A549 treated with AZD2906 at 1 μM for 4 hours (cell line): Measurements from ENCODE around the gene GNAT1. TPM values are rescaled to one million over a fixed set of nuclear protein-coding genes. Genes with fewer than 3 reads are reported as not detected.

ENCODE experiments used
- total RNA-seq: library from RNA; stranded (reverse); fragments of 200-300 nt; extraction: Qiagen RNA extraction; gene quantifications from 5 replicates; pipeline ENCODE4 v1.2.3, GENCODE V29; 2022

The GNAT1 gene
- total RNA-seq = 0.05 to 0.25 TPM (median 0.22 TPM) in 3 of 5 replicates, not detected in the others

GRCh38 chr3:50190936-50191660 is at the start of gene GNAT1:
GNAT1 (plus strand) TSS chr3:50191610; CDS start chr3:50191726, 116 bp downstream.

DNA sequence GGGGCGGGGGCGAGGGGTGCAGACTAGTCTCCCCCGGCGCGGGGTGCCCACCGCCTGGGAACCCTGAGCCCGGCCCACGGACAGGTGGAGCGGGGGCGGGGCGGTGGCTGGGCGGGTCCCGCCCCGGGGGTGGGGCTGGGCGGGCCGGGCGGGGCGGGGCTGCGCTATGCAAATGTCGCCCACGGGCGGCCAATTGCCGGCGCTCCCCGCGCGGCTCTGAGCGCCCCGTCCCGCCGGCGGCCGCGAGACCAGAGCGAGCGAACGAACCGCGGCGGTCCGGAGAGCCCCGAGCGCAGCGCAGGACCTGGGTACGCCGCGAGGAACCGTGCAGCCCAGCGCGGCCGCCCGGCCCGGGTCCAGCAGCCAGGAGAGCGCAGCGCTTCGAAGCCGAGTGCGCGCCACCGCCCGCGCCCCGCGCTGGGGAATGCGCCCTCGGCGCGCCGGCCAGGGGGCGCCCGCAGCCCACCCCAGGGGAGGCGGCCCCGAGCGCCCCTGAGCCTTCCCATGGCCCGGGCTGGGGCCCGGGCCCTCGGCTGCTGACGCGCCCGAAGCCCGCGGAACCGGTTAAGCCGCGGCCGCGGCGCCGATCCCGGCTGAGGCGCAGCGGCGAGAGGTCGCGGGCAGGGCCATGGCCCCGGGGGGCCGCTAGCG is 36.4 kb upstream of the GNAT1 start, which contains the start of gene SEMA3F:
TSS of gene SEMA3F (plus strand) at position 485 of the 651 bp plus-strand sequence. CDS start 4,299 bp downstream, outside the sequence.

DNA sequence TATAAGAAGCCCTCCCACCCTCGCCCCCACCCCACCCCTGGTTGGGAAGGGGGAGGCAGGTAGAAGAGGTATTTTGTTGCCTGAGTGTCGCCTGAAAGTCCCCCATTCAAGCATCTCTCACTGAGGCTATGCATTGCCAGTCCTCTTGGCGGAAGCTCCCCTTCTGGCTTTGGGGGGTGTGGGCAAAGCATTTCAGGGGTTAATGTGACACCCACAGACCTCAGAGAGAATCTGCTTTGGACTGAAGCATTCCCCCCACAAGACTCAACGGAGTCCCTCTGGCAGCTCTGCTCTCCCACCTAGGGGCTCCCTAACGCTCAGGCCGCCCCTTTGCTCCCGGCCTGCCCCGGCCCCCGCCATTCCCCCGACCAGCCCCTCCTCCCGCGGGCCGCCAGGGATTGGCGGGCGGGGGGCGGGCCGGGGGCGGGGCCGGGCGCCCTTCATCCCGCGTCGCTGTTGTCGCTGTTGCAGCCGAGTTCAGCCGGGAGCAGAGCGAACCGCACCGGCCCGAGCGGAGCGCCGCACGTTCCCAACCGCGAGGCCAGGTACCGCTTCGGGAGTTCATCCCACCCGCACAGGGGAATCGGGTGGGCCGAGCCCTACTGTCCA is 13.5 kb downstream of the GNAT1 start, which contains the start of gene SLC38A3:
TSS of gene SLC38A3 (plus strand) at position 468 of the 609 bp plus-strand sequence. CDS start 8,929 bp downstream, outside the sequence.

DNA sequence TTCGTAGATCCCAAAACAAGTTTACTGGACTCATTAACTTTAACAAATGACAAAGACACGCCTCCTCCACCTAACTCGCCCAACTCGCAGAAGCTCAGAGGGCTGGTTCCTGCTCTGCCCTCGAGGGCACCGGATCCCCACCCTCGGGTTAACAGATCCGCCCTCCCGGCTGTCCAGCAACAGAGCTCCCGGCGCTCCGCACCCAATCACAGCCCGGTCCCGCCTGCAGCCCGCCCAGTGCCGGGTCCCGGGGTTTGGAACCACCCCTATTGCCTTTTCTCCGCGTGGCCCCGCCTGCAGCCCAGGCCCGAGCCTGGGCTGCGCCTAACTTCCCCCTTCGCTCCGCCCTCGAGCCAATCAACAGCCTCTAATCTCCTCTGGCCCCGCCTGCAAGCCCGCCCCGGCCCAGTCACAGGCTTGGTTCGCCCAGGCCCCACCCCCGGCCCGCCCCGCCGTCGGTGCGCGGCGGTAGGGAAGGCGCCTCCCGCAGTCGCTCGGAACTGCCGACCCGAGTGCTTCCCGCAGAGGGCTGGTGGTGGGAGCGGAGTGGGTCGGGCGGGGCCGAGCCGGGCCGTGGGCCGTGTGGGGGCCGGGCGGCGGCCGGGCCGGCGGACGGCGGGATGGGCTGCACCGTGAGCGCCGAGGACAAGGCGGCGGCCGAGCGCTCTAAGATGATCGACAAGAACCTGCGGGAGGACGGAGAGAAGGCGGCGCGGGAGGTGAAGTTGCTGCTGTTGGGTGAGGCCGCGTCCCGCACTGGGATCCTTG is 44.5 kb downstream of the GNAT1 start, which contains the start of gene GNAI2:
TSS of gene GNAI2 (plus strand) at position 489 of the 768 bp plus-strand sequence. CDS start at position 621, 132 bp downstream.

Other genes with a start within 250 kb of the GNAT1 start
- gene RBM5, start 102.7 kb upstream of the GNAT1 start, total RNA-seq = 28.7 to 33.8 TPM (median 33.2 TPM) in 5 replicates
- gene SEMA3F, start 36.3 kb upstream of the GNAT1 start, total RNA-seq = 14.4 to 21.6 TPM (median 19.7 TPM) in 5 replicates
- gene SLC38A3, start 13.7 kb downstream of the GNAT1 start, total RNA-seq = 0.03 to 0.15 TPM (median 0.13 TPM) in 4 of 5 replicates, not detected in the other
- 39.0 to 48.9 TPM (median 46.5 TPM) in 5 replicates for gene GNAI2, start 44.6 kb downstream of the GNAT1 start, total RNA-seq
- 5.2 to 7.9 TPM (median 7.4 TPM) in 5 replicates for gene SEMA3B, start 77.5 kb downstream of the GNAT1 start, total RNA-seq
- 0.11 to 0.13 TPM in 2 of 5 replicates, not detected in the others for gene LSMEM2, start 87.5 kb downstream of the GNAT1 start, total RNA-seq
- gene IFRD2, start 100.8 kb downstream of the GNAT1 start, total RNA-seq = 71.9 to 93.3 TPM (median 89.3 TPM) in 5 replicates
- 7.2 to 9.7 TPM (median 9.5 TPM) in 5 replicates for gene HYAL3, start 107.8 kb downstream of the GNAT1 start, total RNA-seq
- 5.1 to 7.9 TPM (median 7.0 TPM) in 5 replicates for gene NAA80, start 107.8 kb downstream of the GNAT1 start, total RNA-seq
- gene HYAL1, start 112.0 kb downstream of the GNAT1 start, total RNA-seq = 0.39 to 0.84 TPM (median 0.54 TPM) in 5 replicates
- gene HYAL2, start 131.1 kb downstream of the GNAT1 start, total RNA-seq = 24.2 to 33.6 TPM (median 30.5 TPM) in 5 replicates
- 24.6 to 42.8 TPM (median 35.7 TPM) in 5 replicates for gene TUSC2, start 136.6 kb downstream of the GNAT1 start, total RNA-seq
- 15.1 to 20.7 TPM (median 19.5 TPM) in 5 replicates for gene RASSF1, start 149.2 kb downstream of the GNAT1 start, total RNA-seq
- 0.91 to 1.8 TPM (median 1.2 TPM) in 5 replicates for gene ZMYND10, start 154.1 kb downstream of the GNAT1 start, total RNA-seq
- gene NPRL2, start 159.2 kb downstream of the GNAT1 start, total RNA-seq = 13.1 to 15.4 TPM (median 13.5 TPM) in 5 replicates
- gene CYB561D2, start 159.3 kb downstream of the GNAT1 start, total RNA-seq = 13.6 to 21.4 TPM (median 18.1 TPM) in 5 replicates
- 41.1 to 49.8 TPM (median 48.6 TPM) in 5 replicates for gene TMEM115, start 167.9 kb downstream of the GNAT1 start, total RNA-seq